KG1 (cell line): ENCODE measurements around the gene PLAAT2.

Experiments used
- DNase-seq: peaks from one replicate; lab custom pipeline; 2025; lab: John Stamatoyannopoulos, UW

PLAAT2 gene

DNA sequence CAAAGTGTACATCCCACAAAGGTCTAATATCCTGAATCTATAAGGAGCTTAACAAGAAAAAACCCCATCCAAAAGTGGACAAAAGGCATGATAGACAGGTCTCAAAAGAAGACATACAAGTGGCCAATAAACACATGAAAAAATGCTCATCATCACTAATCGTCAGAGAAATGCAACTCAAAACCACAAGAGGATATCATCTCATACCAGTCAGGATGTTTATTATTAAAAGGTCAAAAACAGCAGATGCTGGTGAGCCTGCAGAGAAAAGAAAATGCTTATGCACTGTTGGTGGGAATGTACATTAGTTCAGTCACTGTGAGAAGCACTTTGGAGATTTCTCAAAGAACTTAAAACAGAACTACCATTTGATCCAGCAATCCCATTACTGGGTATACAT is 44.6 kb downstream of the PLAAT2 start:
- DNase-seq = no peak

DNA sequence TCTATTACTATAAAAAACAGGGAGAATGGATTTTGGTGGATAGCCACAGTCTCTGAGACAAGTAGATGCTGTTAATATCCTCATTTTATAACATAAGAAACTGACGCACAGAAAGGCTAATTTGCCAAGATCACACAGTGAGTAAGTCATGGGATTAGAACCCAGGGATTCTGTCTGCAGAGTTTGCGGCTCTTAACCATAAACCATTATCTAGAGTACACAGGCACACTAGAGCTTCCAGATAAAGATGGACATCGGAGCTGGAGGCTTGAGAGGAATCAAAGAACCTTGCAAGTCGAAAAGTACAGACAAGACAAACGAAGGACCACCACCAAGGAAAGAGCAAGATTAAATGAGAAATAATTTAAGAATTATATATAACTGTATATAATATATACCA is 46.0 kb downstream of the PLAAT2 start:
- no peak for DNase-seq

DNA sequence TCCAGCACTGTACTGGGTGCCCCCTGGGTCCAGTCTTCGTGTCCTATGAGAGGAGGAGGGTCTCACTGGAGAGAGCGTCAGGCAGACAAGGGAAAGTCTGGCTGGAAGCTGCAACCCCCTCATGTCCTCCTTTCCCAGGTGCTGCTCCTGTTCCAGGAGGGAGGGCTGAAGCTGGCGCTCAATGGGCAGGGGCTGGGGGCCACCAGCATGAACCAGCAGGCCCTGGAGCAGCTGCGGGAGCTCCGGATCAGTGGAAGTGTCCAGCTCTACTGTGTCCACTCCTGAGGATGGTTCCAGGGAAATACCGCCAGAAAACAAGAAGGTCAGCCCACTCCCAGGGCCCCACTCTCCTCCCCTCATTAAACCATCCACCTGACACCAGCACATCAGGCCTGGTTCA is 47.1 kb downstream of the PLAAT2 start:
- DNase-seq = no peak

- DNase-seq = no peak
Observed at GRCh38 chr11:63512816-63513215, 50.4 kb downstream of the PLAAT2 start.

- no peak for DNase-seq
Observed at GRCh38 chr11:63511048-63511748, 52.0 kb downstream of the PLAAT2 start.

- no peak for DNase-seq
Observed at GRCh38 chr11:63510360-63511047, 52.7 kb downstream of the PLAAT2 start.

DNA sequence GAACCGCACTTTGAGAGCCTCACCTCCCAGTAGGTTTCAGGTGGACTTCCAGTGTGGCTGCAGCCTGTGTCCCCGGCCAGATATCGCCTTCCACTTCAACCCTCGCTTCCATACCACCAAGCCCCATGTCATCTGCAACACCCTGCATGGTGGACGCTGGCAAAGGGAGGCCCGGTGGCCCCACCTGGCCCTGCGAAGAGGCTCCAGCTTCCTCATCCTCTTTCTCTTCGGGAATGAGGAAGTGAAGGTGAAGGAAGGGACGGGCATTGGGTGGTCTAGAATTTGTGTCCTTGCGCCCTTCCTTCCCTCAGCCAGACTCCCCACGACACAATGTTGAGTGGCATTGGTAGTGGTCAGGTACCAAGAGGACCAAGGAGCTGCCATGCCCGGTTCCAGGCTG is 54.4 kb downstream of the PLAAT2 start:
- no peak for DNase-seq

GRCh38 chr11:63508009-63508408 is 55.2 kb downstream of the PLAAT2 start:
- peak; percentile 43 for DNase-seq

DNA sequence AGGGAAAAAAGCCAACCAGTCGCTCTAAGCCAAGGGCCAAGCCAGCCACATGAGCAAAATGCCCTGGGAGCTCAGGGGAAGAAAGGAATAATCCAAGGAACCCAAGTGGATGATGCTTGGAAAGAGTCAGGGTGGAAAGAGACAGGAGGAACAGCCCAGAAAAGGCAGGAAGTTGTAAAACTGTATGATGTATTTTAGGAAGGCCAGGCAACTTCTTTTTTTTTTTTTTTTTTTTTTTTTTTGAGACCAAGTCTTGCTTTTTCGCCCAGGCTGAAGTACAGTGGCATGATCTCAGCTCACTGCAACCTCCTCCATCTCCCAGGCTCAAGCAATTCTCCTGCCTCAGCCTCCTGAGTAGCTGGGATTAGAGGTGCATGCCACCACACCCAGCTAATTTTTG is 55.7 kb downstream of the PLAAT2 start:
- no peak for DNase-seq

GRCh38 chr11:63506876-63507275 is 56.3 kb downstream of the PLAAT2 start:
- DNase-seq = no peak

- peak; percentile 94 for DNase-seq
Observed at GRCh38 chr11:63505857-63506528, 57.2 kb downstream of the PLAAT2 start, which contains the start of gene LGALS12. TSS of gene LGALS12 (plus strand) at chr11:63506084. CDS start at chr11:63506459, 375 bp downstream.

- no peak for DNase-seq
Observed at GRCh38 chr11:63504933-63505586, 58.1 kb downstream of the PLAAT2 start.

DNA sequence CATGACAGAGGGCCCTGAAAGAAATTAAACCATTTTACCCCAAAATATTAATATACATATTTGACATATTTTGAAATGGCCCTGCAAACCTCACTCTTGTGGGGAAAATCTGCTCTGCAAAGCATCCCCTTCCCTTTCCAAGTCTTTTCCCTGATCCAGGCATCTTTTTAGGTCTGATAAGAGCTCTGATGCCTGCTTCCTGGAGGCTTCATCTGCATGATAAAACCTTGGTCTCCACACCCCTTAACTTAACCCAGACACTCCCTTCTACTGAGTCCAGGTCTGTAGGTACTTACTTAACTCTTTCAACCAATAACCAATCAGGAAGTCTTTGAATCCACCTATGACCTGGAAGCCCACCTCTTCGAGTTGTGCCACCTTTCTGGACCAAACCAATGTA is 59.1 kb downstream of the PLAAT2 start:
- no peak for DNase-seq

DNA sequence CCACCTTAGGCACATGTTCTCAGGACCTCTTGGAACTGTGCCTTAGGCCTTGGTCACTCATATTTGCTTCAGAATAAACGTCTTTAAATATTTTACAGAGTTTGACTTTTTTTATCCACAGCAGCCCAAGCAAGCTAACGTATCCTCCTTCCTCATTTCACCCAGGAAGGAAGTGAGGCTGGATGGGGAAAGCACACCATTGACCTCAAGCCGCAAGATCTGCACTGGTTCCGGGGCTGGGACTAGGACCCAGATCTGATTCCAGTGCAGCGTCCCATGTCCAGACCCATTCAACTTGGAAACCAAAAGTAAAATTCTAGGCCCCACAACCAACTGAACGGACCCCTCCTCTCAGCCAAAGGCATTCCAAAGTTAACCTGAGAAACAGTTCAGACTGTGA is 59.7 kb downstream of the PLAAT2 start:
- DNase-seq = no peak
